ENCODE data around the gene CCDC150. TPM values are rescaled to one million over a fixed set of nuclear protein-coding genes. Genes with fewer than 3 reads are reported as not detected.
A peak's percentile ranks its signal among the peaks of the same experiment; 100 is the strongest.
"Not testable (repeated sequence)": the region's sequence is repeated elsewhere in the genome, so short reads cannot be mapped to it uniquely, and the experiment has no call there.

The CCDC150 gene
- total RNA-seq, 2 experiments from 2014 or later = 15.8 to 16.0 TPM

DNA sequence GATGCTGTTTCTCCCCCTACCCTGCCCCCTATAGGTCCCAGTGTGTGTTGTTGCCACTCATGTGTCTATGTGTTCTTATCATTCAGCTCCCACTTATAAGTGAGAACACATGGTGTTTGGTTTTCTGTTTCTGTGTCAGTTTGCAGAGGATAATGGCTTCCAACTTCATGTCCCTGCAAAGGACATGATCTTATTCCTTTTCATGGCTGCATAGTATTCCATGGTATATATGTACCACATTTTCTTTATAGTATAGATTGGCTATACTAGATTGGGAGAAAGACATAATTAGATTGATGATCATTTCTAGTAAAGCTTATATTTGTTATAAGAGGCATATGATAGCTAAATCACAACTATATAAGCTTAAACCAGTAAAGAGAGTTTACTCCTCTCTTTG, 97.1 kb downstream of the CCDC150 start:
- H3K4me1 Mint-ChIP-seq, H3K27ac Mint-ChIP-seq, H3K4me3 Mint-ChIP-seq, DNase-seq, POLR2A ChIA-PET, H3K27me3 Mint-ChIP-seq, CTCF ChIA-PET: not testable (repeated sequence)
- Mint-ChIP-seq H3K9me3 (peaks cover 40% of the 10 kb centered on the region), H3K36me3 (ENCODE audit: low read depth) (peaks cover 50% of the 10 kb centered on the region)

DNA sequence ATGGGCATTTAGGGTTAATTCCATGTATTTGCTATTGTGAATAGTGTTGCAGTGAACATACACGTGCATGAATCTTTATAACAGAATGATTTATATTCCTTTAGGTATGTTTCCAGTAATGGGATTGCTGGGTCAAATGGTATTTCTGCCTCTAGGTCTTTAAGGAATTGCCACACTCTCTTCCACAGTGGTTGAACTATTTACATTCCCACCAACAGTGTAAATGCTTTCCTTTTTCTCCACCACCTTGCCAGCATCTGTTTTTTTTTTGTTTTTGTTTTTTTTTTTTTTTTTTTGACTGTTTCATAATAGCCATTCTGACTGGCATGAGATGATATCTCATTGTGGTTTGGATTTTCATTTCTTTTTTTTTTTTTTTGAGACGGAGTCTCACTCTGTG, 97.5 kb downstream of the CCDC150 start:
- ChIA-PET POLR2A (no interaction called here), CTCF (interaction anchor here (0.6 kb wide), 1 partner anchor 658 kb away, joined by 3 read pairs; no protein-coding TSS in a partner anchor)
- Mint-ChIP-seq H3K36me3 (ENCODE audit: low read depth) (peaks cover 49% of the 10 kb centered on the region), H3K27me3 (no peaks in the 10 kb centered on the region), H3K4me1 (peaks cover under 1% of the 10 kb centered on the region), H3K4me3 (no peak overlapping the region), H3K27ac (no peak overlapping the region), H3K9me3 (peaks cover 42% of the 10 kb centered on the region)
- no peak for DNase-seq

DNA sequence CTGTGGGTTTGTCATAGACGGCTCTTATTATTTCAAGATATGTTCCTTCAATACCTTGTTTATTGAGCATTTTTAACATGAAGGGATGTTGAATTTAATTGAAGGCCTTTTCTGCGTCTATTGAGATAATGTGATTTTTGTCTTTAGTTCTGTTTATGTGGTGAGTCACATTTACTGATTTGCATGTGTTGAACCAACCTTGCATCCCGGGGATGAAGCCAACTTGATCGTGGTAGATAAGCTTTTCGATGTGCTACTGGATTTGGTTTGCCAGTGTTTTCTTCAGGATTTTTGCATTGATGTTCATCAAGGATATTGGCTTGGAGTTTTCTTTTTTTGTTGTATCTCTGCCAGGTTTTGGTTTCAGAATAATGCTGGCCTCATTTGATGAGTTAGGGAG, 99.5 kb downstream of the CCDC150 start:
- Mint-ChIP-seq H3K27ac (no peak overlapping the region), H3K27me3 (no peaks in the 10 kb centered on the region), H3K4me3 (no peak overlapping the region), H3K9me3 (peaks cover 42% of the 10 kb centered on the region), H3K4me1 (peaks cover 3% of the 10 kb centered on the region), H3K36me3 (ENCODE audit: low read depth) (peaks cover 36% of the 10 kb centered on the region)
- POLR2A ChIA-PET = no interaction called here
- DNase-seq = no peak
- CTCF ChIA-PET = interaction anchor here (1.2 kb wide), 1 partner anchor 10 kb away, joined by 4 read pairs; no protein-coding TSS in a partner anchor

DNA sequence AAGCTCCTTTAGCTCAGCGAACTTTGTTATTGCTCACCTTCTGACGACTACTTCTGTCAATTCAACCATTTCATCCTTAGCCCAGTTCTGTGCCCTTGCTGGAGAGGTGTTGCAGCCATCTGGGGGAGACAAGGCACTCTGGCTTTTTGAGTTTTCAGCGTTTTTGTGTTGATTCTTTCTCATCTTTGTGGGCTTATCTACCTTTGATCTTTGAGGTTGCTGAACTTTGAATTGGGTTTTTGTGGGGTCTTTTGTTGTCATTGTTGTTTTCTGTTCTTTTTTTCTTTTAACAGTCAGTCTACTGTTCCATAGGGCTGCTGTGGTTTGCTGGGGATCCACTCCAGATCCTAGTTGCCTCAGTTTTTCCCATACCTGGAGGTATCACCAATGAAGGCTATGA, 102.7 kb downstream of the CCDC150 start:
- Mint-ChIP-seq H3K9me3 (peaks cover 28% of the 10 kb centered on the region), H3K36me3 (ENCODE audit: low read depth) (peaks cover 22% of the 10 kb centered on the region), H3K27ac (no peak overlapping the region), H3K27me3 (no peaks in the 10 kb centered on the region), H3K4me1 (peaks cover 3% of the 10 kb centered on the region), H3K4me3 (no peak overlapping the region)
- no peak for DNase-seq
- ChIA-PET POLR2A (no interaction called here), CTCF (interaction anchor here (2.0 kb wide), 1 partner anchor 9 kb away, joined by 6 read pairs; no protein-coding TSS in a partner anchor)

DNA sequence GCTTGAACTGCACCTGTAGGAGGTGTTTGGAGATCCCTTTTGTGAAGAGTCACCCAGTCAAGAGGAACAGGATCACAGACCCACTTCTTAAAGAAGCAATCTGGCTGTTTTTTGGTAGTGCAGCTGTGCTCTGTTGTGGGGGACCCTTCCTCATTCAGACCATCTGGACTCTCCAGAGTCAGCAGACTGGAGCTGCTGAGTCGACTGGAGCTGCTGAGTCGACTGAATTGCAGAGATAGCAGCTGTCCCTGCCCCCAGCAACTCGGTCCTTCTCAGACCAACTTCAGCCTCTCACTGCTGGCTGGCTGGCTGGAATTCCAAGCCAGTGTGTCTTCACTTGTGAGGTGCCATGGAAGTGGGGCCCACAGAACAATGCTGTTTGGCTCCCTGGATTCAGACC, 103.2 kb downstream of the CCDC150 start:
- ChIA-PET CTCF (interaction anchor here (2.0 kb wide), 1 partner anchor 8 kb away, joined by 6 read pairs; no protein-coding TSS in a partner anchor), POLR2A (no interaction called here)
- H3K4me1 Mint-ChIP-seq = peaks cover 3% of the 10 kb centered on the region
- H3K27me3 Mint-ChIP-seq = no peaks in the 10 kb centered on the region
- H3K27ac Mint-ChIP-seq = no peak overlapping the region
- peaks cover 21% of the 10 kb centered on the region for H3K36me3 Mint-ChIP-seq (ENCODE audit: low read depth)
- no peak overlapping the region for H3K4me3 Mint-ChIP-seq
- no peak for DNase-seq
- peaks cover 26% of the 10 kb centered on the region for H3K9me3 Mint-ChIP-seq

DNA sequence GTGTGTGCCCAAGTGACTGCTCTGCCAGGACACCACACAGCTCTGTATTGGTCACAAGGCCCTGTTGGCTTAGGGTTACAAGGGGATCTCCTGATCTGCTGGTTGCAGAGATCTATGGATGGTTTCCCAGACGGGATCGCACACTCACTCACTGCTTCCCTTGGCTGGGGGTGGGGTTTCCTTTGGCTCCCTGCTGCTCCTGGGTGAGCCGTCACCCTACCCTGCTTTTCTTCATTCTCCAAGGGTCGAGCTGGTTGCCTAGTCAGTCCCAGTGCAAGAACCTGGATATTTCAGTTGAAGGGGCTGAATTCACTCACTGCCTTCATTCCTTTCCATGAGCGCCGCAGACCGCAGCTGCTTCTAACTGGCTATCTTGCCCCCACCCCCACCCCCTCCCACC, 103.7 kb downstream of the CCDC150 start:
- Mint-ChIP-seq H3K36me3 (ENCODE audit: low read depth) (peaks cover 18% of the 10 kb centered on the region), H3K27me3 (no peaks in the 10 kb centered on the region), H3K27ac (no peak overlapping the region), H3K4me1 (peaks cover 5% of the 10 kb centered on the region), H3K4me3 (no peak overlapping the region), H3K9me3 (peaks cover 23% of the 10 kb centered on the region)
- ChIA-PET CTCF (interaction anchor here (2.0 kb wide), 1 partner anchor 8 kb away, joined by 6 read pairs; no protein-coding TSS in a partner anchor), POLR2A (no interaction called here)
- no peak for DNase-seq

DNA sequence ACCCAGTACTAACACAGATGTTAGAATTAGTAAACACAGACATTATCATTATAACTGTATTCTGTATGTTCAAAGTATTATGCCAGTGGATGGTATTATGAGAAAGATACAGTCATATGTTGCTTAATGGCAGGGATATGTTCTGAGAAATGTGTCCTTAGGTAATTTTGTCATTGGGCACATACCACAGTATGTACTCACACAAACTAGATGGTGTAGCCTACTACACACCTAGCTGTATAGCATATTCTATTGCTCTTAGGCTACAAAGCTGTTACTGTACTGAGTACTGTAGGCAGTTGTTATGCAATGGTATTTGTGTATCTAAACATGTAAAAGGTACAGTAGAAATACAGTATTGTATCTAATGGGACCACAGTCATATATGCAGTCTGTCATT, 106.2 kb downstream of the CCDC150 start:
- DNase-seq = no peak
- peaks cover 2% of the 10 kb centered on the region for H3K9me3 Mint-ChIP-seq
- CTCF ChIA-PET = no interaction called here
- peaks cover 11% of the 10 kb centered on the region for H3K36me3 Mint-ChIP-seq (ENCODE audit: low read depth)
- no peaks in the 10 kb centered on the region for H3K27me3 Mint-ChIP-seq
- H3K27ac Mint-ChIP-seq = no peak overlapping the region
- peaks cover 23% of the 10 kb centered on the region for H3K4me1 Mint-ChIP-seq
- no peak overlapping the region for H3K4me3 Mint-ChIP-seq
- POLR2A ChIA-PET = no interaction called here

GRCh38 chr2:196747400-196747799, 107.9 kb downstream of the CCDC150 start:
- Mint-ChIP-seq H3K4me1 (peaks cover 28% of the 10 kb centered on the region), H3K9me3 (no peaks in the 10 kb centered on the region), H3K27ac (no peak overlapping the region), H3K36me3 (ENCODE audit: low read depth) (peaks cover 5% of the 10 kb centered on the region), H3K4me3 (no peak overlapping the region), H3K27me3 (no peaks in the 10 kb centered on the region)
- DNase-seq = no peak
- POLR2A ChIA-PET = no interaction called here
- CTCF ChIA-PET = interaction anchor here (1.3 kb wide), 1 partner anchor 16 kb away, joined by 3 read pairs; no protein-coding TSS in a partner anchor

- ChIA-PET POLR2A (no interaction called here), CTCF (interaction anchor here (0.6 to 1.3 kb wide), 4 partner anchors 12 to 466 kb away, joined by 3 to 4 read pairs (median 3); no protein-coding TSS in a partner anchor)
- Mint-ChIP-seq H3K4me1 (peaks cover 28% of the 10 kb centered on the region), H3K9me3 (no peaks in the 10 kb centered on the region), H3K36me3 (ENCODE audit: low read depth) (peaks cover 4% of the 10 kb centered on the region), H3K27ac (peak overlapping the region; percentile 31), H3K4me3 (no peak overlapping the region), H3K27me3 (no peaks in the 10 kb centered on the region)
- DNase-seq = no peak
Observed at GRCh38 chr2:196748123-196748522, 108.6 kb downstream of the CCDC150 start.

DNA sequence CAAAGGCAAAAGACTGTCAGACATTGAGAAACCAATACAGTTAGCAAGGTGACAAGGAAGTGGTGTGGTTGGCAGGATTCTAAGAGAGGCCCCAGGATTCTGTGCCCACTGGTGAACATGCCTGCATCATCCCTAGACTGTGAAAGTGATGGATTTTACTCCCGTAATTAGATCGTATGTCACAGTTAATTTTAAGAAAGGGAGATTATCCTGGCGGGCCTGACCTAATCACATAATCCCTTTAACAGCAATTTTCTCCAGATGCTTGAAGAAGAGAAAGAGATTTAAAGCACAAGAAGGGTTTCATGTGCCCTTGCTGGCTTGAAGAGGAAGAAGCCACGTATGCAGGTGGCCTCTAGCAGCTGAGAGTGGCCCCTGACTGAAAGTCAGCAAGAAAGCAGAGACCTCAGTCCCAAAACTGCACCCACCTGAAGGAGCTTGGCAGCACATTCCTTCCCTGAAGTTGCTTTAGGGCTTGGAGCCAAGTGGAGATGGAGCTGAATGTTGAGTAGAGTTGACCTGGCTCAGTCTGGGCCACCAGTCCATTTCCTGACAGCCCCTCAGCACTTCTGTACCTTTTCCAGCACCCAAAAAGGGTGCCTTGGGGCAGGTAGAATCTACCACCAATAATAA, 110.9 kb downstream of the CCDC150 start:
- H3K9me3 Mint-ChIP-seq = peaks cover 12% of the 10 kb centered on the region
- H3K27ac Mint-ChIP-seq = no peak overlapping the region
- DNase-seq = no peak
- no peaks in the 10 kb centered on the region for H3K27me3 Mint-ChIP-seq
- ChIA-PET CTCF (interaction anchor here (0.9 to 1.7 kb wide), 13 partner anchors 8 to 584 kb away, joined by 3 to 9 read pairs (median 4); no protein-coding TSS in a partner anchor), POLR2A (no interaction called here)
- no peak overlapping the region for H3K4me3 Mint-ChIP-seq
- peaks cover 28% of the 10 kb centered on the region for H3K4me1 Mint-ChIP-seq
- H3K36me3 Mint-ChIP-seq (ENCODE audit: low read depth) = peaks cover 13% of the 10 kb centered on the region

DNA sequence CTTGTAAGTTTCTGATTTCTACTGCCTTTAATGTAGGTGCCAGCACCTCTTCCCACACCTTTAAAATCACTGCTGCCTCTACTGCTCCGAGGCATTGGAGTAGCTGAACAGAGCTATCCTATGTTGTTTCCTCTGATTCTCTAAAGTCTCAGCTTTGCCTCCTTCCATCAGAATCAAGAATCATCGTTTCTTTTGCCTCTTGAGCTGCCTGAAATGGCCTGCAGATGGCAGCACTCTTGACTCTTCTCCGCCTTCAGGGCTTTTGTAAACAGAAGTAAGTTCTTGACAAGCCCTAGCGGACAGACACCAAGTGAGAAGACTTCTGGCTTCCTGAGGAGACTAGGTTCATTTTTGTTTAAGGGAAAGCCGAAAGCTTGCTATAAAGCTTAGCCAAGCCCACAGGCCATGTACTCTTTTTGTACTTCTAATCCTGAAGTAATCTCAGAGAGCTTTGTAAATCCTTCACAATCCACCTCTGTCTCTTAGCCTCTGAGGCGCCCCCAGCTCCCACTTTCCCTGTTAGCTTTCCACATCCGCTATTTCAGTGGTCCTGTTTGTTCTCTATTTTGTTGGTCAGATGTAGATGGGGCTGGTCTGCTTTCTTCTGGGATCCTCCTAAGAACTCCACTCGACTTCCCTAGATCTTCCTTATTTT, 111.6 kb downstream of the CCDC150 start:
- Mint-ChIP-seq H3K9me3 (peaks cover 18% of the 10 kb centered on the region), H3K27me3 (no peaks in the 10 kb centered on the region), H3K36me3 (ENCODE audit: low read depth) (peaks cover 19% of the 10 kb centered on the region), H3K4me1 (peaks cover 28% of the 10 kb centered on the region), H3K4me3 (no peak overlapping the region), H3K27ac (no peak overlapping the region)
- POLR2A ChIA-PET = no interaction called here
- DNase-seq = peak; percentile 77
- CTCF ChIA-PET = interaction anchor here (0.9 to 1.7 kb wide), 13 partner anchors 8 to 585 kb away, joined by 3 to 9 read pairs (median 4); no protein-coding TSS in a partner anchor

DNA sequence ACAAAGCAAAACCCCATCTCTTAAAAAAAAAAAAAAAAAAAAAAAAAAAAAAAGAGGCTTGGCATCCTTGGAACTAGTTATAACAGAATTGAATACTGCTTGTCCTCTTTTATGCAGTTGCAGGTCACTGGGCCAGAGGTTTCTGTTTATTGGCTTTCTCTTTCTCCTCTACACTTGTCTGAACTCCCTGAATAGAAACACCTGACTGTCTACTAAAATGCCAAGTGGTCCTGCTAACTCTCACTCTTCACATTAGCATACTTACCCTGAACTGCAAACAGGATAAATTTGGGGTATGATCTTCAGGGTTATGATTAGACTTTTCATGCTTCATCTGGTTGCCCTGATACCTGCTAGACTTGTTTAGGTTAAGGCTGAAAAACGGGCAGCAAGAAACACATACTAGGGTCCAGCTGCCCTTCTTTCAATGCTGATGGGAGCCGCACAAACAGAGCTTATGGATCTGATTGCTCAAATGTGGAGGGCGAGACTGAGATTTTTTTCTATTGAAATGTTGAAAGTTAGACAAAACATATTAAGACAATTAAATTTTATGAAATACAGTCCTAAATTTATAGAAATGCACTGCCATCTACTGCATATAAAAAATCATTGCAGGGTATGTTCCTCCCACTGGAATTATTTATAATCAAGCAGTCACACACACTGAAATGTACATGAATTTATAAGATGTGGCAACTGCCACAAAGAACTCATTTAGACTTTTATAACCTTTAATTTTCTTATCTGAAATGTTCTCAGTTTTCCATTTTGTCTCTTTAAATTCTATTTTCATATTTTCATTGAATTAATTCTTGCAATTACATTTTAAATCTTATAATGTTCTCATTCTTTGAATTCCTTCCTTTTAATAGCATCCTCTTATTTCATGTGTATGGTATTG, 119.2 kb downstream of the CCDC150 start:
- Mint-ChIP-seq H3K4me1 (no peaks in the 10 kb centered on the region), H3K9me3 (peaks cover 30% of the 10 kb centered on the region), H3K4me3 (no peak overlapping the region), H3K36me3 (ENCODE audit: low read depth) (peaks cover 55% of the 10 kb centered on the region), H3K27ac (no peak overlapping the region), H3K27me3 (no peaks in the 10 kb centered on the region)
- ChIA-PET CTCF (interaction anchor here (0.6 to 0.7 kb wide), 2 partner anchors 145 to 606 kb away, joined by 3 read pairs; no protein-coding TSS in a partner anchor), POLR2A (no interaction called here)
- DNase-seq = no peak

- H3K36me3 Mint-ChIP-seq (ENCODE audit: low read depth) = peaks cover 57% of the 10 kb centered on the region
- CTCF ChIA-PET = interaction anchor here (0.7 to 1.4 kb wide), 2 partner anchors 8 to 145 kb away, joined by 3 to 8 read pairs; no protein-coding TSS in a partner anchor
- H3K4me1 Mint-ChIP-seq = no peaks in the 10 kb centered on the region
- H3K27ac Mint-ChIP-seq = no peak overlapping the region
- H3K27me3 Mint-ChIP-seq = no peaks in the 10 kb centered on the region
- H3K4me3 Mint-ChIP-seq = no peak overlapping the region
- no peak for DNase-seq
- POLR2A ChIA-PET = no interaction called here
- peaks cover 25% of the 10 kb centered on the region for H3K9me3 Mint-ChIP-seq
Observed at GRCh38 chr2:196759378-196759706, 119.8 kb downstream of the CCDC150 start.

Measured in activated CD4-positive, alpha-beta T cell treated with anti-CD3 and anti-CD28 coated beads, Interleukin-2, amount 10 ng/mL, durations not matched to agents 7 days and 5 days (primary cell).